CD4-positive, alpha-beta T cell treated with Interferon alpha-2 for 1 hour (primary cell): Measurements from ENCODE around the gene BTBD8.
"Not testable (repeated sequence)": the region's sequence is repeated elsewhere in the genome, so short reads cannot be mapped to it uniquely, and the experiment has no call there.

ENCODE experiments used
- DNase-seq, 2 donors: peaks; one replicate each; pipeline ENCODE4 v3.0.0-alpha.2; 2020 to 2022

Gene BTBD8

GRCh38 chr1:92080128-92080985 is at the start of gene BTBD8:
BTBD8 (plus strand) TSS chr1:92080345; CDS start chr1:92080572, 227 bp downstream.
- peak; percentile 83 to 90 for DNase-seq

- no peak for DNase-seq
Observed at GRCh38 chr1:92030656-92031107, 49.5 kb upstream of the BTBD8 start.

- DNase-seq = no peak
Observed at GRCh38 chr1:92031281-92032110, 48.6 kb upstream of the BTBD8 start.

GRCh38 chr1:92037400-92037799 is 42.7 kb upstream of the BTBD8 start:
- no peak for DNase-seq

GRCh38 chr1:92038695-92039346 is 41.3 kb upstream of the BTBD8 start:
- no peak for DNase-seq

- no peak for DNase-seq
Observed at GRCh38 chr1:92040971-92041370, 39.2 kb upstream of the BTBD8 start.

- DNase-seq = no peak
Observed at GRCh38 chr1:92043621-92044020, 36.5 kb upstream of the BTBD8 start.

GRCh38 chr1:92045766-92046495 is 34.2 kb upstream of the BTBD8 start:
- no peak for DNase-seq

- no peak for DNase-seq
Observed at GRCh38 chr1:92051948-92052347, 28.2 kb upstream of the BTBD8 start.

GRCh38 chr1:92065042-92065441 is 15.1 kb upstream of the BTBD8 start:
- no peak for DNase-seq

GRCh38 chr1:92066321-92066720 is 13.8 kb upstream of the BTBD8 start:
- DNase-seq = no peak

GRCh38 chr1:92070892-92071291 is 9.3 kb upstream of the BTBD8 start:
- DNase-seq = no peak

- DNase-seq = not testable (repeated sequence)
Observed at GRCh38 chr1:92074446-92074845, 5.7 kb upstream of the BTBD8 start.

GRCh38 chr1:92075311-92075710 is 4.8 kb upstream of the BTBD8 start, which contains the start of gene SETSIP:
SETSIP (minus strand) TSS chr1:92075411; CDS start chr1:92075411, 0 bp downstream.
- DNase-seq = no peak

GRCh38 chr1:92076363-92076762 is 3.8 kb upstream of the BTBD8 start:
- no peak for DNase-seq

GRCh38 chr1:92078077-92078476 is 2.1 kb upstream of the BTBD8 start:
- not testable (repeated sequence) for DNase-seq

GRCh38 chr1:92079441-92079840 is 704 bp upstream of the BTBD8 start:
- DNase-seq = no peak

- DNase-seq = no peak
Observed at GRCh38 chr1:92081031-92081430, 886 bp downstream of the BTBD8 start.

- no peak for DNase-seq
Observed at GRCh38 chr1:92084651-92085050, 4.5 kb downstream of the BTBD8 start.

- no peak for DNase-seq
Observed at GRCh38 chr1:92085727-92086126, 5.6 kb downstream of the BTBD8 start.

- no peak for DNase-seq
Observed at GRCh38 chr1:92087542-92087941, 7.4 kb downstream of the BTBD8 start.

- DNase-seq = no peak
Observed at GRCh38 chr1:92091625-92092024, 11.5 kb downstream of the BTBD8 start.
